Measurements from ENCODE around the gene CEP164. TPM values are rescaled to one million over a fixed set of nuclear protein-coding genes. Genes with fewer than 3 reads are reported as not detected.

Gene CEP164
- total and polyA plus RNA-seq, 2 experiments from 2014 or later: 13.9 to 23.8 TPM

- no peak for TF ChIP-seq CTCF (conservative IDR thresholded peaks at IDR 0.05; ENCODE audit: low read depth in 2 of 2)
- TF ChIP-seq CREB1 (CRISPR knock-in tag; IDR thresholded peaks at IDR 0.05; ENCODE audit: low read depth): no peak
- no peak for TF ChIP-seq REST (IDR thresholded peaks at IDR 0.05; ENCODE audit: unreplicated experiment)
- TF ChIP-seq NANOG (IDR thresholded peaks at IDR 0.05; ENCODE audit: borderline replicate concordance): no peak
- no peak for TF ChIP-seq EZH2phosphoT487 (IDR thresholded peaks at IDR 0.05; ENCODE audit: unreplicated experiment)
- no peak for TF ChIP-seq STAT1 (IDR thresholded peaks at IDR 0.05; ENCODE audit: unreplicated experiment)
- no peak for TF ChIP-seq ZNF331 (CRISPR knock-in tag; IDR thresholded peaks at IDR 0.05; ENCODE audit: low read depth)
These were observed 114.6 kb downstream of the CEP164 start (continued) for GRCh38 chr11:117442049-117442868.

GRCh38 chr11:117442869-117443239 is 115.2 kb downstream of the CEP164 start:
- H3K4me3 ChIP-seq: no peak overlapping the region
- H3K79me2 ChIP-seq (replicated peaks; ENCODE audit: insufficient read depth): no peaks in the 10 kb centered on the region
- H3K36me3 ChIP-seq (ENCODE audit: insufficient read depth): no peaks in the 10 kb centered on the region
- H3K9me3 Mint-ChIP-seq: no peaks in the 10 kb centered on the region
- H2AFZ ChIP-seq: peak overlapping the region; percentile 87; the same call in 1 of the 2 replicates
- no peaks in the 10 kb centered on the region for H3K27me3 ChIP-seq (ENCODE audit: insufficient read depth)
- H3K27ac ChIP-seq (ENCODE audit: low read depth): no peak overlapping the region
- no peak for DNase-seq (ENCODE audit: low spot score)
- peak; percentile 17 for ATAC-seq
- no peaks in the 10 kb centered on the region for H3K4me1 ChIP-seq (ENCODE audit: insufficient read depth)
- H3F3A ChIP-seq (replicated peaks; ENCODE audit: low read depth): 0 out of 2 replicates have a peak, but pooled peaks cover 2% of the 10 kb centered on the region
- H3K9me2 ChIP-seq (ENCODE audit: insufficient read depth): no peaks in the 10 kb centered on the region
- H4K20me1 ChIP-seq (replicated peaks; ENCODE audit: insufficient read depth): no peaks in the 10 kb centered on the region
- H3K4me2 ChIP-seq: no peak overlapping the region
- peaks cover 7% of the 10 kb centered on the region; the same call in 2 of the 3 replicates for H3K4me1 Mint-ChIP-seq
- no peaks in the 10 kb centered on the region for H3K36me3 Mint-ChIP-seq (ENCODE audit: low read depth)
- H3K4me3 Mint-ChIP-seq: no peak overlapping the region
- H3K27me3 Mint-ChIP-seq (ENCODE audit: insufficient read depth, low read depth, poor library complexity): peaks cover 4% of the 10 kb centered on the region
- no peak overlapping the region for H3K27ac Mint-ChIP-seq
- TF ChIP-seq REST (IDR thresholded peaks at IDR 0.05; ENCODE audit: unreplicated experiment): no peak
- TF ChIP-seq ZNF331 (CRISPR knock-in tag; IDR thresholded peaks at IDR 0.05; ENCODE audit: low read depth): no peak
- TF ChIP-seq ZNF462 (CRISPR knock-in tag; IDR thresholded peaks at IDR 0.05): no peak
